ENCODE data around the gene KRTAP10-1. TPM values are rescaled to one million over a fixed set of nuclear protein-coding genes. Genes with fewer than 3 reads are reported as not detected.

The KRTAP10-1 gene
- total RNA-seq, 1 donor from 2014 or later: not detected

- no peak for TF ChIP-seq CTCF (IDR thresholded peaks at IDR 0.05)
- Histone ChIP-seq H3K4me3 (no peak overlapping the region), H3K4me1 (no peaks in the 10 kb centered on the region), H3K9me3 (peaks cover 4 to 8% of the 10 kb centered on the region in 2 donors), H3K27me3 (no peaks in the 10 kb centered on the region), H3K27ac (no peak overlapping the region), H3K36me3 (no peaks in the 10 kb centered on the region)
- no peak for DNase-seq (ENCODE audit: low spot score in 2 of 2)
- intact Hi-C loops (cut with DNase I): no loop called here
Observed at GRCh38 chr21:44572959-44573583, 33.1 kb upstream of the KRTAP10-1 start.

GRCh38 chr21:44571844-44572782 lies 32.1 kb upstream of the KRTAP10-1 start:
- no peaks in the 10 kb centered on the region for H3K4me1 ChIP-seq
- no peak for TF ChIP-seq CTCF (IDR thresholded peaks at IDR 0.05)
- H3K27ac ChIP-seq: no peak overlapping the region
- H3K36me3 ChIP-seq: no peaks in the 10 kb centered on the region
- H3K4me3 ChIP-seq: no peak overlapping the region
- no peaks in the 10 kb centered on the region for H3K27me3 ChIP-seq
- DNase-seq (ENCODE audit: low spot score in 2 of 2): no peak
- peaks cover under 1 to 6% of the 10 kb centered on the region in 2 donors for H3K9me3 ChIP-seq
- intact Hi-C loops (cut with DNase I): no loop called here

- H3K9me3 ChIP-seq: no peaks in the 10 kb centered on the region
- no peaks in the 10 kb centered on the region for H3K27me3 ChIP-seq
- no peaks in the 10 kb centered on the region for H3K36me3 ChIP-seq
- no peak overlapping the region for H3K4me3 ChIP-seq
- DNase-seq (ENCODE audit: low spot score in 2 of 2): no peak
- no peak for TF ChIP-seq CTCF (IDR thresholded peaks at IDR 0.05)
- intact Hi-C loops (cut with DNase I): no loop called here
- H3K27ac ChIP-seq: no peak overlapping the region
- no peaks in the 10 kb centered on the region for H3K4me1 ChIP-seq
Observed at GRCh38 chr21:44571296-44571695, 31.3 kb upstream of the KRTAP10-1 start.

GRCh38 chr21:44569861-44570517 lies 30.0 kb upstream of the KRTAP10-1 start:
- Histone ChIP-seq H3K27me3 (no peaks in the 10 kb centered on the region), H3K4me1 (no peaks in the 10 kb centered on the region), H3K27ac (no peak overlapping the region), H3K4me3 (no peak overlapping the region), H3K36me3 (no peaks in the 10 kb centered on the region), H3K9me3 (no peaks in the 10 kb centered on the region)
- intact Hi-C loops (cut with DNase I): no loop called here
- no peak for DNase-seq (ENCODE audit: low spot score in 2 of 2)
- no peak for TF ChIP-seq CTCF (IDR thresholded peaks at IDR 0.05)

- no peaks in the 10 kb centered on the region for H3K4me1 ChIP-seq
- TF ChIP-seq CTCF (IDR thresholded peaks at IDR 0.05): no peak
- H3K27ac ChIP-seq: no peak overlapping the region
- H3K36me3 ChIP-seq: no peaks in the 10 kb centered on the region
- no peak for DNase-seq (ENCODE audit: low spot score in 2 of 2)
- no peaks in the 10 kb centered on the region for H3K27me3 ChIP-seq
- intact Hi-C loops (cut with DNase I): no loop called here
- H3K9me3 ChIP-seq: no peaks in the 10 kb centered on the region
- H3K4me3 ChIP-seq: no peak overlapping the region
Observed at GRCh38 chr21:44568667-44569556, 28.9 kb upstream of the KRTAP10-1 start.
